ENCODE results near the gene ZBTB18.

ZBTB18 gene

GRCh38 chr1:244092293-244092963 is 41.3 kb downstream of the ZBTB18 start:
- no peak for DNase-seq

GRCh38 chr1:244092964-244093638 is 42.0 kb downstream of the ZBTB18 start:
- no peak for DNase-seq

- DNase-seq: no peak
Measured at GRCh38 chr1:244094880-244095528, 43.9 kb downstream of the ZBTB18 start.

GRCh38 chr1:244095529-244095911 is 44.4 kb downstream of the ZBTB18 start:
- DNase-seq: no peak

- no peak for DNase-seq
Measured at GRCh38 chr1:244096066-244096610, 45.1 kb downstream of the ZBTB18 start.

GRCh38 chr1:244096691-244097090 is 45.6 kb downstream of the ZBTB18 start:
- no peak for DNase-seq

- DNase-seq: no peak
Measured at GRCh38 chr1:244097523-244098405, 46.7 kb downstream of the ZBTB18 start.

- no peak for DNase-seq
Measured at GRCh38 chr1:244099258-244099930, 48.3 kb downstream of the ZBTB18 start.

GRCh38 chr1:244100276-244100675 is 49.2 kb downstream of the ZBTB18 start:
- DNase-seq: no peak

GRCh38 chr1:244100704-244101453 is 49.8 kb downstream of the ZBTB18 start:
- DNase-seq: no peak

- DNase-seq: no peak
Measured at GRCh38 chr1:244102046-244102445, 51.0 kb downstream of the ZBTB18 start.

- no peak for DNase-seq
Measured at GRCh38 chr1:244102468-244102867, 51.4 kb downstream of the ZBTB18 start.

- DNase-seq: no peak
Measured at GRCh38 chr1:244104309-244105060, 53.4 kb downstream of the ZBTB18 start.

GRCh38 chr1:244106176-244106575 is 55.1 kb downstream of the ZBTB18 start:
- DNase-seq: no peak
